CD4-positive, alpha-beta T cell treated with Interleukin-4 for 1 hour (primary cell): ENCODE data around the gene ME2.
"Not testable (repeated sequence)": the region's sequence is repeated elsewhere in the genome, so short reads cannot be mapped to it uniquely, and the experiment has no call there.

Experiments used
- DNase-seq, 2 donors: peaks; one replicate each; pipeline ENCODE4 v3.0.0-alpha.2; 2020 to 2022

Gene ME2

GRCh38 chr18:50981381-50981780 is 102.5 kb downstream of the ME2 start:
- no peak for DNase-seq

GRCh38 chr18:50982086-50982801 is 103.3 kb downstream of the ME2 start:
- no peak for DNase-seq

GRCh38 chr18:50982802-50983179 is 103.9 kb downstream of the ME2 start:
- DNase-seq: no peak

- no peak for DNase-seq
Measured at GRCh38 chr18:50986360-50987087, 107.6 kb downstream of the ME2 start.

- no peak for DNase-seq
Measured at GRCh38 chr18:50987261-50987660, 108.3 kb downstream of the ME2 start.

- no peak for DNase-seq
Measured at GRCh38 chr18:50989711-50990110, 110.8 kb downstream of the ME2 start.

GRCh38 chr18:50992351-50992762 is 113.4 kb downstream of the ME2 start:
- DNase-seq: no peak

GRCh38 chr18:50994031-50994430 is 115.1 kb downstream of the ME2 start:
- no peak for DNase-seq

- not testable (repeated sequence) for DNase-seq
Measured at GRCh38 chr18:51003174-51003573, 124.3 kb downstream of the ME2 start.
